Activated T-cell treated with anti-CD3 and anti-CD28 coated beads, Interleukin-2, amount 50 U/mL, for 72 hours (primary cell): ENCODE data around the gene ADAM22. TPM values are rescaled to one million over a fixed set of nuclear protein-coding genes. Genes with fewer than 3 reads are reported as not detected.

Source experiments
- ATAC-seq, 2 donors: fragments of 150-1000 bp; cut with Tn5 transposase; replicated peaks in 1 of 2; 2 replicates each; pipeline ENCODE4 v1.10.0; 2021; ENCODE audit warnings: moderate library complexity in 2 of 2, mild to moderate bottlenecking in 1 of 2
- DNase-seq, 2 donors: peaks; one replicate each; pipeline ENCODE4 v3.0.0; 2021 to 2022; ENCODE audit warnings: mixed read lengths in 1 of 2
- H3K27ac Mint-ChIP-seq: one replicate; pipeline ENCODE4 v1.8.0; 2022; ENCODE audit warnings: mild to moderate bottlenecking, moderate library complexity, mixed read lengths
- H3K27me3 Mint-ChIP-seq: one replicate; pipeline ENCODE4 v1.8.0; 2022; ENCODE audit warnings: low read depth, mixed read lengths
- H3K36me3 Mint-ChIP-seq, 2 donors: one replicate each; pipeline ENCODE4 v1.8.0; 2022; ENCODE audit warnings: mixed read lengths in 2 of 2, mild to moderate bottlenecking in 1 of 2; ENCODE audit not compliant: insufficient read depth in 2 of 2
- H3K4me1 Mint-ChIP-seq: one replicate; pipeline ENCODE4 v1.8.0; 2022; ENCODE audit warnings: low read depth, mixed read lengths
- H3K4me3 Mint-ChIP-seq, 2 donors: one replicate each; pipeline ENCODE4 v1.8.0; 2022; ENCODE audit warnings: mild to moderate bottlenecking in 2 of 2, mixed read lengths in 2 of 2, moderate library complexity in 2 of 2
- H3K9me3 Mint-ChIP-seq, 2 donors: one replicate each; pipeline ENCODE4 v1.8.0; 2022; ENCODE audit warnings: mixed read lengths in 2 of 2
- total RNA-seq, 2 donors: library from RNA; stranded (reverse); gene quantifications; one replicate each; pipeline ENCODE4 v1.2.3, GENCODE V29; 2022

Gene ADAM22
- total RNA-seq, 2 donors from 2014 or later: 2.5 to 3.2 TPM

GRCh38 chr7:88172842-88173241, 238.8 kb downstream of the ADAM22 start:
- Mint-ChIP-seq H3K4me1 (no peaks in the 10 kb centered on the region), H3K4me3 (no peak overlapping the region), H3K36me3 (no peaks in the 10 kb centered on the region), H3K27ac (no peak overlapping the region), H3K9me3 (no peaks in the 10 kb centered on the region), H3K27me3 (no peaks in the 10 kb centered on the region)
- DNase-seq: no peak
- ATAC-seq: no peak

GRCh38 chr7:88176190-88176589, 242.1 kb downstream of the ADAM22 start:
- Mint-ChIP-seq H3K27ac (no peak overlapping the region), H3K36me3 (no peaks in the 10 kb centered on the region), H3K9me3 (no peaks in the 10 kb centered on the region), H3K4me1 (no peaks in the 10 kb centered on the region), H3K4me3 (no peak overlapping the region), H3K27me3 (no peaks in the 10 kb centered on the region)
- ATAC-seq (no peak), DNase-seq (no peak)

- DNase-seq: no peak
- Mint-ChIP-seq H3K9me3 (no peaks in the 10 kb centered on the region), H3K4me3 (no peak overlapping the region), H3K4me1 (no peaks in the 10 kb centered on the region), H3K27ac (no peak overlapping the region), H3K27me3 (no peaks in the 10 kb centered on the region), H3K36me3 (no peaks in the 10 kb centered on the region)
- no peak for ATAC-seq
Measured at GRCh38 chr7:88183051-88183450, 249.0 kb downstream of the ADAM22 start.

- H3K27ac Mint-ChIP-seq: no peak overlapping the region
- peak in 1 of 2 donors; percentile 8 for DNase-seq
- H3K27me3 Mint-ChIP-seq: no peaks in the 10 kb centered on the region
- ATAC-seq: peak; percentile 22 to 70
- H3K4me1 Mint-ChIP-seq: no peaks in the 10 kb centered on the region
- no peaks in the 10 kb centered on the region for H3K36me3 Mint-ChIP-seq
- H3K4me3 Mint-ChIP-seq: no peak overlapping the region
- H3K9me3 Mint-ChIP-seq: no peaks in the 10 kb centered on the region
Measured at GRCh38 chr7:88184848-88185304, 250.8 kb downstream of the ADAM22 start.

- no peak overlapping the region for H3K4me3 Mint-ChIP-seq
- no peaks in the 10 kb centered on the region for H3K27me3 Mint-ChIP-seq
- no peak overlapping the region for H3K27ac Mint-ChIP-seq
- DNase-seq: no peak
- no peaks in the 10 kb centered on the region for H3K9me3 Mint-ChIP-seq
- no peak for ATAC-seq
- no peaks in the 10 kb centered on the region for H3K4me1 Mint-ChIP-seq
- H3K36me3 Mint-ChIP-seq: no peaks in the 10 kb centered on the region
Measured at GRCh38 chr7:88185650-88186049, 251.6 kb downstream of the ADAM22 start.

GRCh38 chr7:88191911-88192310, 257.9 kb downstream of the ADAM22 start:
- Mint-ChIP-seq H3K9me3 (no peaks in the 10 kb centered on the region), H3K27me3 (no peaks in the 10 kb centered on the region), H3K4me3 (no peak overlapping the region), H3K36me3 (no peaks in the 10 kb centered on the region), H3K27ac (no peak overlapping the region), H3K4me1 (no peaks in the 10 kb centered on the region)
- DNase-seq (no peak), ATAC-seq (no peak)

- H3K36me3 Mint-ChIP-seq: peaks cover 8 to 15% of the 10 kb centered on the region in 2 donors
- H3K4me3 Mint-ChIP-seq: no peak overlapping the region
- ATAC-seq (no peak), DNase-seq (no peak)
- no peaks in the 10 kb centered on the region for H3K27me3 Mint-ChIP-seq
- no peak overlapping the region for H3K27ac Mint-ChIP-seq
- H3K9me3 Mint-ChIP-seq: no peaks in the 10 kb centered on the region
- peaks cover 15% of the 10 kb centered on the region for H3K4me1 Mint-ChIP-seq
Measured at GRCh38 chr7:88200261-88200660, 266.2 kb downstream of the ADAM22 start.

- Mint-ChIP-seq H3K36me3 (peaks cover 8 to 20% of the 10 kb centered on the region in 2 donors), H3K27ac (no peak overlapping the region), H3K4me1 (peaks cover 15% of the 10 kb centered on the region), H3K9me3 (no peaks in the 10 kb centered on the region), H3K27me3 (no peaks in the 10 kb centered on the region), H3K4me3 (no peak overlapping the region)
- DNase-seq (no peak), ATAC-seq (no peak)
Measured at GRCh38 chr7:88200789-88201188, 266.7 kb downstream of the ADAM22 start.

- H3K27me3 Mint-ChIP-seq: no peaks in the 10 kb centered on the region
- H3K4me1 Mint-ChIP-seq: peaks cover 15% of the 10 kb centered on the region
- DNase-seq (no peak), ATAC-seq (no peak)
- no peaks in the 10 kb centered on the region for H3K9me3 Mint-ChIP-seq
- H3K4me3 Mint-ChIP-seq: no peak overlapping the region
- H3K27ac Mint-ChIP-seq: no peak overlapping the region
- H3K36me3 Mint-ChIP-seq: peaks cover 8 to 24% of the 10 kb centered on the region in 2 donors
Measured at GRCh38 chr7:88201305-88201704, 267.3 kb downstream of the ADAM22 start.

GRCh38 chr7:88202278-88202677, 268.2 kb downstream of the ADAM22 start:
- H3K4me1 Mint-ChIP-seq: peaks cover 15% of the 10 kb centered on the region
- no peak overlapping the region for H3K4me3 Mint-ChIP-seq
- H3K27me3 Mint-ChIP-seq: no peaks in the 10 kb centered on the region
- peaks cover 8 to 24% of the 10 kb centered on the region in 2 donors for H3K36me3 Mint-ChIP-seq
- peak overlapping the region; percentile 85 for H3K27ac Mint-ChIP-seq
- no peaks in the 10 kb centered on the region for H3K9me3 Mint-ChIP-seq
- ATAC-seq: no peak
- no peak for DNase-seq

- no peaks in the 10 kb centered on the region for H3K27me3 Mint-ChIP-seq
- peaks cover 15% of the 10 kb centered on the region for H3K4me1 Mint-ChIP-seq
- H3K27ac Mint-ChIP-seq: peak overlapping the region; percentile 85
- no peaks in the 10 kb centered on the region for H3K9me3 Mint-ChIP-seq
- no peak for DNase-seq
- peaks cover 8 to 25% of the 10 kb centered on the region in 2 donors for H3K36me3 Mint-ChIP-seq
- H3K4me3 Mint-ChIP-seq: no peak overlapping the region
- ATAC-seq: no peak
Measured at GRCh38 chr7:88202799-88203198, 268.7 kb downstream of the ADAM22 start.

- DNase-seq (no peak), ATAC-seq (no peak)
- Mint-ChIP-seq H3K27me3 (no peaks in the 10 kb centered on the region), H3K4me1 (peaks cover 15% of the 10 kb centered on the region), H3K9me3 (no peaks in the 10 kb centered on the region), H3K4me3 (no peak overlapping the region), H3K36me3 (peaks cover 8 to 25% of the 10 kb centered on the region in 2 donors), H3K27ac (peak overlapping the region; percentile 45)
Measured at GRCh38 chr7:88203401-88203800, 269.4 kb downstream of the ADAM22 start.

GRCh38 chr7:88204525-88205110, 270.6 kb downstream of the ADAM22 start:
- no peaks in the 10 kb centered on the region for H3K27me3 Mint-ChIP-seq
- H3K36me3 Mint-ChIP-seq: peaks cover 8 to 31% of the 10 kb centered on the region in 2 donors
- no peaks in the 10 kb centered on the region for H3K9me3 Mint-ChIP-seq
- DNase-seq (no peak), ATAC-seq (no peak)
- peaks cover 15% of the 10 kb centered on the region for H3K4me1 Mint-ChIP-seq
- H3K4me3 Mint-ChIP-seq: no peak overlapping the region
- H3K27ac Mint-ChIP-seq: peak overlapping the region; percentile 39

- H3K4me3 Mint-ChIP-seq: no peak overlapping the region
- no peaks in the 10 kb centered on the region for H3K9me3 Mint-ChIP-seq
- no peaks in the 10 kb centered on the region for H3K27me3 Mint-ChIP-seq
- peaks cover 10 to 34% of the 10 kb centered on the region in 2 donors for H3K36me3 Mint-ChIP-seq
- H3K4me1 Mint-ChIP-seq: peaks cover 15% of the 10 kb centered on the region
- ATAC-seq (no peak), DNase-seq (no peak)
- H3K27ac Mint-ChIP-seq: peak overlapping the region; percentile 60
Measured at GRCh38 chr7:88205179-88205578, 271.1 kb downstream of the ADAM22 start.
